Karpas-422 (cell line): ENCODE measurements around the gene KIRREL3. TPM values are rescaled to one million over a fixed set of nuclear protein-coding genes. Genes with fewer than 3 reads are reported as not detected.

ENCODE experiments used
- DNase-seq: peaks from one replicate; pipeline ENCODE4 v3.0.0-alpha.2; 2015
- H2AFZ ChIP-seq: fragments of 200-600 bp; sonication (generic); 2 replicates; pipeline ENCODE4 v1.6.1; 2014; ENCODE audit warnings: antibody characterized with exemption, low read length, mixed read lengths
- H3K27ac ChIP-seq: fragments of 200-600 bp; sonication (generic); 2 replicates; pipeline ENCODE4 v1.5.1; 2014; ENCODE audit warnings: mild to moderate bottlenecking, low read length, moderate library complexity
- H3K27me3 ChIP-seq: fragments of 200-600 bp; sonication (generic); 2 replicates; pipeline ENCODE4 v1.6.1; 2014; ENCODE audit warnings: low read length, mixed read lengths
- H3K36me3 ChIP-seq: fragments of 200-600 bp; sonication (generic); 2 replicates; pipeline ENCODE4 v1.6.1; 2014; ENCODE audit warnings: low read length, mixed read lengths; ENCODE audit not compliant: insufficient read depth
- H3K4me1 ChIP-seq: fragments of 200-600 bp; sonication (generic); 2 replicates; pipeline ENCODE4 v1.6.1; 2014; ENCODE audit warnings: mild to moderate bottlenecking, low read length, mixed read lengths
- H3K4me2 ChIP-seq: fragments of 200-600 bp; sonication (generic); 2 replicates; pipeline ENCODE4 v1.6.1; 2014; ENCODE audit warnings: low read length, low read depth, mild to moderate bottlenecking; ENCODE audit not compliant: poor library complexity, severe bottlenecking
- H3K4me3 ChIP-seq: fragments of 200-600 bp; sonication (generic); 2 replicates; pipeline ENCODE4 v1.5.1; 2014; ENCODE audit warnings: mild to moderate bottlenecking, antibody characterized with exemption, low read length, mixed read lengths
- H3K79me2 ChIP-seq: fragments of 200-600 bp; sonication (generic); 2 replicates; pipeline ENCODE4 v1.6.1; 2014; ENCODE audit warnings: mild to moderate bottlenecking, low read length, mixed read lengths
- H3K9ac ChIP-seq: fragments of 200-600 bp; sonication (generic); 2 replicates; pipeline ENCODE4 v1.6.0; 2014; ENCODE audit warnings: low read length
- H3K9me2 ChIP-seq: fragments of 200-600 bp; sonication (generic), shearing (Covaris generic); replicated peaks from 2 replicates; pipeline ENCODE4 v1.6.0; 2014; ENCODE audit warnings: mild to moderate bottlenecking, low read length, moderate library complexity; ENCODE audit not compliant: insufficient read depth
- H3K9me3 ChIP-seq: fragments of 300-700, 200-600 bp; sonication (generic); 2 replicates; pipeline ENCODE4 v1.6.1; 2014; ENCODE audit warnings: low read length, mixed read lengths
- H4K20me1 ChIP-seq: fragments of 200-600 bp; sonication (generic); 2 replicates; pipeline ENCODE4 v1.6.1; 2014; ENCODE audit warnings: mild to moderate bottlenecking, antibody characterized with exemption, low read length, low read depth; ENCODE audit not compliant: insufficient read depth
- total RNA-seq: library from RNA; depleted of rRNA; stranded (reverse); fragments of >200 nt; shearing (Covaris generic); gene quantifications from 2 replicates; pipeline ENCODE4 v1.2.3, GENCODE V29; 2014; ENCODE audit warnings: low replicate concordance

The KIRREL3 gene
- total RNA-seq, 1 experiment from 2014 or later: not detected

GRCh38 chr11:126466236-126467045 lies 534.1 kb downstream of the KIRREL3 start:
- Histone ChIP-seq H2AFZ (peak overlapping the region; percentile 75; the same call in 1 of the 2 replicates), H3K27me3 (no peaks in the 10 kb centered on the region), H3K36me3 (no peaks in the 10 kb centered on the region), H3K9ac (peak overlapping the region; percentile 34; the same call in 1 of the 2 replicates), H4K20me1 (no peaks in the 10 kb centered on the region), H3K9me3 (no peaks in the 10 kb centered on the region), H3K4me1 (peaks cover 36% of the 10 kb centered on the region), H3K27ac (peak overlapping the region; percentile 63), H3K9me2 (no peaks in the 10 kb centered on the region), H3K4me3 (peak overlapping the region; percentile 23; the same call in 1 of the 2 replicates), H3K79me2 (no peaks in the 10 kb centered on the region), H3K4me2 (peak overlapping the region; percentile 52)
- no peak for DNase-seq

GRCh38 chr11:126465573-126466188 lies 534.9 kb downstream of the KIRREL3 start:
- peak; percentile 62 for DNase-seq
- Histone ChIP-seq H3K9me2 (no peaks in the 10 kb centered on the region), H2AFZ (peak overlapping the region; percentile 48), H3K9ac (peak overlapping the region; percentile 34), H3K36me3 (no peaks in the 10 kb centered on the region), H3K4me3 (peak overlapping the region; percentile 35; the same call in 1 of the 2 replicates), H3K27me3 (no peaks in the 10 kb centered on the region), H4K20me1 (no peaks in the 10 kb centered on the region), H3K27ac (peak overlapping the region; percentile 63), H3K4me1 (peaks cover 36% of the 10 kb centered on the region), H3K4me2 (peak overlapping the region; percentile 52), H3K79me2 (no peaks in the 10 kb centered on the region), H3K9me3 (no peaks in the 10 kb centered on the region)

- no peak for DNase-seq
- Histone ChIP-seq H3K4me1 (peaks cover 36% of the 10 kb centered on the region), H3K36me3 (no peaks in the 10 kb centered on the region), H3K9ac (no peak overlapping the region), H3K4me2 (peak overlapping the region; percentile 52), H3K9me3 (no peaks in the 10 kb centered on the region), H2AFZ (no peak overlapping the region), H3K27ac (no peak overlapping the region), H3K27me3 (no peaks in the 10 kb centered on the region), H4K20me1 (no peaks in the 10 kb centered on the region), H3K4me3 (no peak overlapping the region), H3K79me2 (no peaks in the 10 kb centered on the region), H3K9me2 (no peaks in the 10 kb centered on the region)
These were observed 535.8 kb downstream of the KIRREL3 start for GRCh38 chr11:126464796-126465195.

GRCh38 chr11:126462422-126462821 lies 538.1 kb downstream of the KIRREL3 start:
- H2AFZ ChIP-seq: no peak overlapping the region
- H4K20me1 ChIP-seq: no peaks in the 10 kb centered on the region
- H3K4me2 ChIP-seq: no peak overlapping the region
- no peaks in the 10 kb centered on the region for H3K9me2 ChIP-seq
- H3K27me3 ChIP-seq: no peaks in the 10 kb centered on the region
- H3K4me3 ChIP-seq: no peak overlapping the region
- no peak overlapping the region for H3K9ac ChIP-seq
- H3K27ac ChIP-seq: no peak overlapping the region
- no peaks in the 10 kb centered on the region for H3K9me3 ChIP-seq
- no peaks in the 10 kb centered on the region for H3K79me2 ChIP-seq
- peaks cover 30% of the 10 kb centered on the region for H3K4me1 ChIP-seq
- no peaks in the 10 kb centered on the region for H3K36me3 ChIP-seq
- no peak for DNase-seq

- H3K4me1 ChIP-seq: peaks cover 26% of the 10 kb centered on the region
- no peak overlapping the region for H3K9ac ChIP-seq
- H4K20me1 ChIP-seq: no peaks in the 10 kb centered on the region
- H3K4me3 ChIP-seq: no peak overlapping the region
- no peaks in the 10 kb centered on the region for H3K9me2 ChIP-seq
- no peak overlapping the region for H2AFZ ChIP-seq
- no peak overlapping the region for H3K27ac ChIP-seq
- no peaks in the 10 kb centered on the region for H3K79me2 ChIP-seq
- H3K9me3 ChIP-seq: no peaks in the 10 kb centered on the region
- no peak for DNase-seq
- H3K27me3 ChIP-seq: no peaks in the 10 kb centered on the region
- H3K4me2 ChIP-seq: no peak overlapping the region
- no peaks in the 10 kb centered on the region for H3K36me3 ChIP-seq
These were observed 538.6 kb downstream of the KIRREL3 start for GRCh38 chr11:126461996-126462395.

- H3K36me3 ChIP-seq: no peaks in the 10 kb centered on the region
- H3K27ac ChIP-seq: no peak overlapping the region
- no peaks in the 10 kb centered on the region for H3K9me3 ChIP-seq
- no peak for DNase-seq
- no peak overlapping the region for H3K4me3 ChIP-seq
- no peaks in the 10 kb centered on the region for H3K79me2 ChIP-seq
- H4K20me1 ChIP-seq: no peaks in the 10 kb centered on the region
- no peaks in the 10 kb centered on the region for H3K27me3 ChIP-seq
- no peaks in the 10 kb centered on the region for H3K9me2 ChIP-seq
- H3K4me1 ChIP-seq: peaks cover 16% of the 10 kb centered on the region
- H3K9ac ChIP-seq: no peak overlapping the region
- no peak overlapping the region for H3K4me2 ChIP-seq
- H2AFZ ChIP-seq: no peak overlapping the region
These were observed 539.5 kb downstream of the KIRREL3 start for GRCh38 chr11:126461096-126461440.

- Histone ChIP-seq H3K9me3 (no peaks in the 10 kb centered on the region), H3K9me2 (no peaks in the 10 kb centered on the region), H3K4me1 (peaks cover 11% of the 10 kb centered on the region), H3K4me3 (no peak overlapping the region), H2AFZ (no peak overlapping the region), H3K4me2 (no peak overlapping the region), H3K27me3 (no peaks in the 10 kb centered on the region), H3K27ac (no peak overlapping the region), H3K36me3 (no peaks in the 10 kb centered on the region), H3K79me2 (no peaks in the 10 kb centered on the region), H4K20me1 (no peaks in the 10 kb centered on the region), H3K9ac (no peak overlapping the region)
- no peak for DNase-seq
These were observed 540.0 kb downstream of the KIRREL3 start for GRCh38 chr11:126460417-126461095.

GRCh38 chr11:126459691-126460281 lies 540.8 kb downstream of the KIRREL3 start:
- no peak overlapping the region for H3K4me2 ChIP-seq
- no peaks in the 10 kb centered on the region for H4K20me1 ChIP-seq
- H3K9ac ChIP-seq: no peak overlapping the region
- H3K4me1 ChIP-seq: peaks cover 4% of the 10 kb centered on the region
- H3K27ac ChIP-seq: no peak overlapping the region
- no peak for DNase-seq
- H3K27me3 ChIP-seq: no peaks in the 10 kb centered on the region
- no peaks in the 10 kb centered on the region for H3K79me2 ChIP-seq
- no peaks in the 10 kb centered on the region for H3K36me3 ChIP-seq
- no peak overlapping the region for H2AFZ ChIP-seq
- no peaks in the 10 kb centered on the region for H3K9me2 ChIP-seq
- H3K9me3 ChIP-seq: no peaks in the 10 kb centered on the region
- no peak overlapping the region for H3K4me3 ChIP-seq
